CD14-positive monocyte (primary cell): ENCODE data around the gene EEF1AKMT3. TPM values are rescaled to one million over a fixed set of nuclear protein-coding genes. Genes with fewer than 3 reads are reported as not detected.

Experiments
- DNase-seq, 3 donors: peaks; one replicate each; pipeline ENCODE4 v3.0.0-alpha.2; 2011 to 2022
- H2AFZ ChIP-seq: 2 replicates; pipeline ENCODE4 v1.6.0; 2012; ENCODE audit warnings: mild to moderate bottlenecking, low read depth, low read length, inconsistent platforms; ENCODE audit not compliant: insufficient read depth, poor library complexity, severe bottlenecking
- H3K27ac ChIP-seq, 2 donors: 1 replicate in 1 of 2; 2 replicates in 1 of 2; pipeline ENCODE4 v1.5.1; 2012 to 2013; ENCODE audit warnings: low read length in 2 of 2, control low read depth in 1 of 2, inconsistent platforms in 1 of 2, low read depth in 1 of 2, mild to moderate bottlenecking in 1 of 2
- H3K27me3 ChIP-seq, 2 donors: one replicate each; pipeline versions ENCODE4 v1.6.0 to v1.6.1; 2011 to 2013; ENCODE audit warnings: low read length in 2 of 2; ENCODE audit not compliant: control insufficient read depth in 2 of 2, insufficient read depth in 2 of 2
- H3K36me3 ChIP-seq, 2 donors: replicated peaks in 1 of 2; 1 replicate in 1 of 2; 2 replicates in 1 of 2; pipeline versions ENCODE4 v1.5.1 to v1.6.1; 2012 to 2013; ENCODE audit warnings: low read length in 2 of 2, control low read depth in 1 of 2, inconsistent platforms in 1 of 2, mild to moderate bottlenecking in 1 of 2; ENCODE audit not compliant: insufficient read depth in 2 of 2, control insufficient read depth in 1 of 2
- H3K4me1 ChIP-seq, 2 donors: 1 replicate in 1 of 2; 2 replicates in 1 of 2; pipeline versions ENCODE4 v1.5.1 to v1.6.1; 2012 to 2013; ENCODE audit warnings: low read length in 2 of 2, control low read depth in 1 of 2, inconsistent platforms in 1 of 2, mild to moderate bottlenecking in 1 of 2, moderate library complexity in 1 of 2; ENCODE audit not compliant: insufficient read depth in 2 of 2, control insufficient read depth in 1 of 2
- H3K4me2 ChIP-seq: replicated peaks from 2 replicates; pipeline ENCODE3; 2012; ENCODE audit warnings: low read length, moderate library complexity, mild to moderate bottlenecking; ENCODE audit not compliant: poor library complexity, severe bottlenecking; ENCODE audit errors: extremely low read depth
- H3K4me3 ChIP-seq, 3 experiments: fragments of 200-600 bp in 1 of 3; sonication (generic) in 1 of 3; replicated peaks in 1 of 3; 1 replicate in 2 of 3; 2 replicates in 1 of 3; pipeline ENCODE4 v1.5.1; 2011 to 2013; ENCODE audit warnings: low read length in 3 of 3, mild to moderate bottlenecking in 3 of 3, control low read depth in 2 of 3, low read depth in 2 of 3, inconsistent platforms in 1 of 3, moderate library complexity in 1 of 3
- H3K79me2 ChIP-seq: 2 replicates; pipeline ENCODE4 v1.6.0; 2012; ENCODE audit warnings: mild to moderate bottlenecking, control low read depth, inconsistent platforms, low read length, moderate library complexity; ENCODE audit not compliant: insufficient read depth
- H3K9ac ChIP-seq: 2 replicates; pipeline ENCODE4 v1.6.0; 2017; ENCODE audit warnings: low read length, mild to moderate bottlenecking; ENCODE audit not compliant: insufficient read depth, poor library complexity, severe bottlenecking
- H3K9me3 ChIP-seq, 2 donors: replicated peaks in 1 of 2; 1 replicate in 1 of 2; 2 replicates in 1 of 2; pipeline versions ENCODE4 v1.5.1 to v1.6.1; 2012 to 2013; ENCODE audit warnings: low read length in 2 of 2, control low read depth in 1 of 2; ENCODE audit not compliant: control insufficient read depth in 1 of 2, insufficient read depth in 1 of 2
- H4K20me1 ChIP-seq: 2 replicates; pipeline ENCODE4 v1.6.0; 2012; ENCODE audit warnings: mild to moderate bottlenecking, low read length, control low read depth, moderate library complexity; ENCODE audit not compliant: insufficient read depth
- H3K27ac Mint-ChIP-seq, 7 donors: one replicate each; pipeline ENCODE4 v1.8.0; 2020; ENCODE audit warnings: mild to moderate bottlenecking in 7 of 7, mixed read lengths in 7 of 7, moderate library complexity in 6 of 7, inconsistent platforms in 2 of 7
- H3K27me3 Mint-ChIP-seq, 3 donors: one replicate each; pipeline ENCODE4 v1.8.0; 2021 to 2022; ENCODE audit warnings: low read depth in 3 of 3, mild to moderate bottlenecking in 3 of 3, mixed read lengths in 3 of 3, moderate library complexity in 3 of 3, inconsistent platforms in 1 of 3
- H3K36me3 Mint-ChIP-seq, 2 donors: one replicate each; pipeline ENCODE4 v1.8.0; 2020; ENCODE audit warnings: mixed read lengths in 2 of 2, inconsistent platforms in 1 of 2, mild to moderate bottlenecking in 1 of 2
- H3K4me1 Mint-ChIP-seq: one replicate; pipeline ENCODE4 v1.8.0; 2020; ENCODE audit warnings: mild to moderate bottlenecking, mixed read lengths
- H3K4me3 Mint-ChIP-seq, 2 donors: one replicate each; pipeline ENCODE4 v1.8.0; 2020; ENCODE audit warnings: mild to moderate bottlenecking in 2 of 2, mixed read lengths in 2 of 2, moderate library complexity in 1 of 2
- H3K9me3 Mint-ChIP-seq, 7 donors: one replicate each; pipeline ENCODE4 v1.8.0; 2020 to 2022; ENCODE audit warnings: mixed read lengths in 7 of 7, mild to moderate bottlenecking in 6 of 7, moderate library complexity in 6 of 7, inconsistent platforms in 2 of 7
- CTCF ChIP-seq: fragments of 200-600 bp; IDR thresholded peaks from one replicate; pipeline ENCODE4 v1.8.0; 2022; ENCODE audit warnings: antibody characterized with exemption, mild to moderate bottlenecking
- WGBS: methylation state at CpG from one replicate; pipeline ENCODE4 v1.1.5; 2013; ENCODE audit warnings: missing lambda C conversion rate; ENCODE audit not compliant: insufficient coverage; 5-methylcytosine and 5-hydroxymethylcytosine counted together
- intact Hi-C, 2 donors: fragments of 100-400 bp; cut with micrococcal nuclease; formaldehyde crosslinking; loops; one replicate each; pipeline versions ENCODE4 v1.15.0 to v1.15.1; 2023
- polyA plus RNA-seq, 3 donors: library from polyadenylated mRNA; depleted of rRNA in 1 of 3; unstranded in 2 of 3; stranded (reverse) in 1 of 3; fragments of 300-500 nt in 2 of 3; fragments of >200 nt in 1 of 3; fragmentation: Illumina TruSeq in 2 of 3; gene quantifications; 1 replicate in 2 of 3; 2 replicates in 1 of 3; pipeline ENCODE4 v1.2.3, GENCODE V29; 2012 to 2021

Gene EEF1AKMT3
- polyA plus RNA-seq, 3 donors = 3.4 to 4.2 (median 3.4) TPM

GRCh38 chr12:57751788-57752667 lies 20.4 kb upstream of the EEF1AKMT3 start, which contains the start of gene CDK4:
Gene CDK4 (minus strand): TSS chr12:57752310. CDS start chr12:57751717, 593 bp downstream.
- peaks cover 27% of the 10 kb centered on the region for H3K79me2 ChIP-seq
- H3K4me1 ChIP-seq = peaks cover 38 to 43% of the 10 kb centered on the region in 2 donors
- peak; percentile 99 to 100 (median 99) for DNase-seq
- no peaks in the 10 kb centered on the region for H3K9me3 ChIP-seq
- Mint-ChIP-seq H3K9me3 (peaks cover 0 to 3% (median 0%) of the 10 kb centered on the region in 7 donors), H3K27ac (peak within 1 kb of the TSS; percentile 84 to 95 (median 92)), H3K36me3 (peaks cover 21 to 36% of the 10 kb centered on the region in 2 donors), H3K4me1 (peaks cover 43% of the 10 kb centered on the region), H3K4me3 (peak within 1 kb of the TSS; percentile 82 to 96), H3K27me3 (peaks cover 7 to 13% (median 7%) of the 10 kb centered on the region in 3 donors)
- peak within 1 kb of the TSS; percentile 88 for H3K4me2 ChIP-seq
- WGBS = 0% methylated on average over 45 of the region's 58 CpGs
- H3K4me3 ChIP-seq = peak within 1 kb of the TSS; percentile 36 to 81 (median 68)
- no peaks in the 10 kb centered on the region for H4K20me1 ChIP-seq
- peaks cover 14 to 32% of the 10 kb centered on the region in 2 donors for H3K36me3 ChIP-seq
- H3K9ac ChIP-seq = peak within 1 kb of the TSS; percentile 72
- H2AFZ ChIP-seq = peak within 1 kb of the TSS; percentile 92
- intact Hi-C loops = loop anchor here in 1 of 2 donors (10.0 kb wide), 1 partner anchor 207 kb away; the partner anchor contains the start of gene DCTN2
- peaks cover 0 to 7% of the 10 kb centered on the region in 2 donors for H3K27me3 ChIP-seq
- H3K27ac ChIP-seq = peak within 1 kb of the TSS; percentile 79 to 82
- TF ChIP-seq CTCF = no peak

- H3K9me3 ChIP-seq = no peaks in the 10 kb centered on the region
- peak overlapping the region; percentile 92 for H2AFZ ChIP-seq
- peaks cover 39 to 45% of the 10 kb centered on the region in 2 donors for H3K4me1 ChIP-seq
- Mint-ChIP-seq H3K9me3 (peaks cover 0 to 3% (median 0%) of the 10 kb centered on the region in 7 donors), H3K27me3 (peaks cover 7 to 13% (median 7%) of the 10 kb centered on the region in 3 donors), H3K27ac (peak overlapping the region; percentile 84 to 95 (median 92)), H3K36me3 (peaks cover 17 to 31% of the 10 kb centered on the region in 2 donors), H3K4me3 (peak overlapping the region; percentile 82 to 96), H3K4me1 (peaks cover 44% of the 10 kb centered on the region)
- peaks cover 27% of the 10 kb centered on the region for H3K79me2 ChIP-seq
- intact Hi-C loops = loop anchor here in 1 of 2 donors (10.0 kb wide), 1 partner anchor 208 kb away; the partner anchor contains the start of gene DCTN2
- H3K27me3 ChIP-seq = peaks cover 0 to 7% of the 10 kb centered on the region in 2 donors
- no peak overlapping the region for H3K9ac ChIP-seq
- no peak for TF ChIP-seq CTCF
- H3K4me3 ChIP-seq = peak overlapping the region; percentile 30 to 81 (median 68)
- H3K27ac ChIP-seq = peak overlapping the region; percentile 70 to 79
- H3K36me3 ChIP-seq = peaks cover 10 to 25% of the 10 kb centered on the region in 2 donors
- WGBS = no CpG with 5 or more reads among the region's 5 CpGs
- no peaks in the 10 kb centered on the region for H4K20me1 ChIP-seq
- DNase-seq = no peak
- H3K4me2 ChIP-seq = peak overlapping the region; percentile 88
These were observed 19.8 kb upstream of the EEF1AKMT3 start for GRCh38 chr12:57752668-57753000.
